ENCODE results near the gene NBR1.
"Not testable (repeated sequence)": the region's sequence is repeated elsewhere in the genome, so short reads cannot be mapped to it uniquely, and the experiment has no call there.

The NBR1 gene

DNA sequence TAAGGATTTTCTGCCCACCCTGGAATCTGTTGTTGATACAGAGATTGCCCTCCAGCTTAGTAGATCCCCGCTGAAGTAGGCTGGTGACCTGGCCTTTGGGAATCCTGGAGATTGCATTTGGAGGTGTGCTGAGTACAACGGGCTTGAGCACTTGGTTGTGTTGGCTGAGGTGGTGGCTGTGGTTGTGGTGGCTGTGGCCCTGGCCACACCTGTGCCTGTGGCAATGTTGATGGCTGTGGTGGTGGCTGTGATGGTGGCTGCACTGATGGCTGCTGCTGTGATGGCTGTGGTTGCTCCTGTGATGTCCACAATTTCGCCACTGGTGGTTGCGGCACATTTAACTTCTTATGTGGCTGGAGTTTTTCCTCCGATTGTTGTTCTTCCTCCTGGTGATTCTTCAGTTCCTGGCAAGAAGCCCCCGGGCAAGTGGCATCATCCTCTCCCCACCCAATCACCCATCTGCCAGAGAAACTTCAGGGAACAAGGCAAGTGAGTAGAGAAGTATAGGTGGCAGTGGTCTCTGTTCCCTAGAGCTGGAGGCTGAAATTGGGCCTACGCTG lies 53.2 kb downstream of the NBR1 start:
- H3K14ac ChIP-seq (ENCODE audit: low read length in 2 of 2), result no peak overlapping the region
- H3K27me3 ChIP-seq (ENCODE audit: control insufficient read depth in 1 of 2, insufficient read depth in 1 of 2, low read length in 2 of 2), result no peaks in the 10 kb centered on the region
- WGBS, result 96% methylated on average over 5 of the region's 7 CpGs
- no peak overlapping the region for H3K27ac ChIP-seq (ENCODE audit: low read length, poor library complexity, severe bottlenecking)
- no peak overlapping the region for H2AFZ ChIP-seq (ENCODE audit: low read depth, low read length)
- peaks cover 23 to 34% of the 10 kb centered on the region in 2 experiments for H3K36me3 ChIP-seq (ENCODE audit: control insufficient read depth in 1 of 2, insufficient read depth in 2 of 2, low read depth in 1 of 2, low read length in 2 of 2)
- H3K4me3 ChIP-seq (ENCODE audit: insufficient read depth in 1 of 2, low read depth in 1 of 2, low read length in 2 of 2), result no peak overlapping the region
- no peak overlapping the region for H3K9ac ChIP-seq (ENCODE audit: low read length)
- no peaks in the 10 kb centered on the region for H3K9me3 ChIP-seq (ENCODE audit: control insufficient read depth, low read length)
- no peak overlapping the region for H2BK5ac ChIP-seq (ENCODE audit: low read depth, low read length, poor library complexity, severe bottlenecking)
- no peak overlapping the region for H4K8ac ChIP-seq (ENCODE audit: low read length)
- H2AK5ac ChIP-seq (ENCODE audit: low read length, severe bottlenecking), result no peak overlapping the region
- H2BK120ac ChIP-seq (ENCODE audit: low read depth, low read length), result no peak overlapping the region
- no peak overlapping the region for H2BK15ac ChIP-seq (ENCODE audit: low read depth, poor library complexity, severe bottlenecking)
- H4K91ac ChIP-seq (ENCODE audit: low read length), result peak overlapping the region; percentile 68
- H3K4me1 ChIP-seq (ENCODE audit: control insufficient read depth, insufficient read depth, low read depth, low read length), result no peaks in the 10 kb centered on the region
- DNase-seq, result no peak
- no peak overlapping the region for H3K4me2 ChIP-seq (ENCODE audit: low read length, poor library complexity, severe bottlenecking)
- H2BK12ac ChIP-seq (ENCODE audit: low read length in 2 of 2), result no peak overlapping the region
- no peak overlapping the region for H3K4ac ChIP-seq (ENCODE audit: low read depth in 1 of 2, low read length in 2 of 2)
- H3K79me1 ChIP-seq (replicated peaks; ENCODE audit: low read length, poor library complexity, severe bottlenecking), result peaks cover 4% of the 10 kb centered on the region
- no peak overlapping the region for H3K18ac ChIP-seq (ENCODE audit: low read depth in 1 of 2, low read length in 2 of 2)
- H3K23ac ChIP-seq (ENCODE audit: low read length in 2 of 2), result no peak overlapping the region

GRCh38 chr17:43226393-43226792 lies 55.4 kb downstream of the NBR1 start:
- DNase-seq, result no peak
- no peaks in the 10 kb centered on the region for H3K4me1 ChIP-seq (ENCODE audit: control insufficient read depth, insufficient read depth, low read depth, low read length)
- no peak overlapping the region for H2BK120ac ChIP-seq (ENCODE audit: low read depth, low read length)
- no peak overlapping the region for H3K9ac ChIP-seq (ENCODE audit: low read length)
- H3K9me3 ChIP-seq (ENCODE audit: control insufficient read depth, low read length), result no peaks in the 10 kb centered on the region
- no peak overlapping the region for H3K27ac ChIP-seq (ENCODE audit: low read length, poor library complexity, severe bottlenecking)
- no peak overlapping the region for H3K18ac ChIP-seq (ENCODE audit: low read depth in 1 of 2, low read length in 2 of 2)
- 96% methylated on average over 6 of the region's 7 CpGs for WGBS
- H3K4me3 ChIP-seq (ENCODE audit: insufficient read depth in 1 of 2, low read depth in 1 of 2, low read length in 2 of 2), result no peak overlapping the region
- no peak overlapping the region for H3K14ac ChIP-seq (ENCODE audit: low read length in 2 of 2)
- H3K4ac ChIP-seq (ENCODE audit: low read depth in 1 of 2, low read length in 2 of 2), result no peak overlapping the region
- no peak overlapping the region for H4K91ac ChIP-seq (ENCODE audit: low read length)
- no peaks in the 10 kb centered on the region for H3K27me3 ChIP-seq (ENCODE audit: control insufficient read depth in 1 of 2, insufficient read depth in 1 of 2, low read length in 2 of 2)
- H4K8ac ChIP-seq (ENCODE audit: low read length), result no peak overlapping the region
- peaks cover 4% of the 10 kb centered on the region for H3K79me1 ChIP-seq (replicated peaks; ENCODE audit: low read length, poor library complexity, severe bottlenecking)
- no peak overlapping the region for H2AK5ac ChIP-seq (ENCODE audit: low read length, severe bottlenecking)
- H2BK12ac ChIP-seq (ENCODE audit: low read length in 2 of 2), result no peak overlapping the region
- H3K23ac ChIP-seq (ENCODE audit: low read length in 2 of 2), result no peak overlapping the region
- H3K4me2 ChIP-seq (ENCODE audit: low read length, poor library complexity, severe bottlenecking), result no peak overlapping the region
- H3K36me3 ChIP-seq (ENCODE audit: control insufficient read depth in 1 of 2, insufficient read depth in 2 of 2, low read depth in 1 of 2, low read length in 2 of 2), result peaks cover 17 to 28% of the 10 kb centered on the region in 2 experiments
- H2AFZ ChIP-seq (ENCODE audit: low read depth, low read length), result no peak overlapping the region
- no peak overlapping the region for H2BK5ac ChIP-seq (ENCODE audit: low read depth, low read length, poor library complexity, severe bottlenecking)
- H2BK15ac ChIP-seq (ENCODE audit: low read depth, poor library complexity, severe bottlenecking), result no peak overlapping the region

GRCh38 chr17:43228020-43228782 lies 57.2 kb downstream of the NBR1 start, which contains the start of gene CCDC200:
Gene CCDC200, minus strand, starts transcription at chr17:43228623. Its CDS starts 69 bp downstream, at chr17:43228554.
- not testable (repeated sequence) for H3K14ac ChIP-seq (ENCODE audit: low read length in 2 of 2); H3K23ac ChIP-seq (ENCODE audit: low read length in 2 of 2); H2BK120ac ChIP-seq (ENCODE audit: low read depth, low read length); H3K27ac ChIP-seq (ENCODE audit: low read length, poor library complexity, severe bottlenecking); H4K91ac ChIP-seq (ENCODE audit: low read length); H3K79me1 ChIP-seq (replicated peaks; ENCODE audit: low read length, poor library complexity, severe bottlenecking); H2AK5ac ChIP-seq (ENCODE audit: low read length, severe bottlenecking); H2BK5ac ChIP-seq (ENCODE audit: low read depth, low read length, poor library complexity, severe bottlenecking); H3K9me3 ChIP-seq (ENCODE audit: control insufficient read depth, low read length); H3K27me3 ChIP-seq (ENCODE audit: control insufficient read depth in 1 of 2, insufficient read depth in 1 of 2, low read length in 2 of 2); H2BK12ac ChIP-seq (ENCODE audit: low read length in 2 of 2); DNase-seq; H3K4ac ChIP-seq (ENCODE audit: low read depth in 1 of 2, low read length in 2 of 2); H2BK15ac ChIP-seq (ENCODE audit: low read depth, poor library complexity, severe bottlenecking); H2AFZ ChIP-seq (ENCODE audit: low read depth, low read length); H4K8ac ChIP-seq (ENCODE audit: low read length); H3K4me3 ChIP-seq (ENCODE audit: insufficient read depth in 1 of 2, low read depth in 1 of 2, low read length in 2 of 2); H3K18ac ChIP-seq (ENCODE audit: low read depth in 1 of 2, low read length in 2 of 2); H3K4me2 ChIP-seq (ENCODE audit: low read length, poor library complexity, severe bottlenecking); H3K4me1 ChIP-seq (ENCODE audit: control insufficient read depth, insufficient read depth, low read depth, low read length); H3K9ac ChIP-seq (ENCODE audit: low read length)
- peaks cover 17 to 25% of the 10 kb centered on the region in 2 experiments for H3K36me3 ChIP-seq (ENCODE audit: control insufficient read depth in 1 of 2, insufficient read depth in 2 of 2, low read depth in 1 of 2, low read length in 2 of 2)
- no CpG with 5 or more reads among the region's 7 CpGs for WGBS

GRCh38 chr17:43231205-43232020 lies 60.4 kb downstream of the NBR1 start:
- not testable (repeated sequence) for DNase-seq; H2BK15ac ChIP-seq (ENCODE audit: low read depth, poor library complexity, severe bottlenecking); H3K4me1 ChIP-seq (ENCODE audit: control insufficient read depth, insufficient read depth, low read depth, low read length); H3K9me3 ChIP-seq (ENCODE audit: control insufficient read depth, low read length); H2AK5ac ChIP-seq (ENCODE audit: low read length, severe bottlenecking); H3K18ac ChIP-seq (ENCODE audit: low read depth in 1 of 2, low read length in 2 of 2); H3K36me3 ChIP-seq (ENCODE audit: control insufficient read depth in 1 of 2, insufficient read depth in 2 of 2, low read depth in 1 of 2, low read length in 2 of 2); H3K27me3 ChIP-seq (ENCODE audit: control insufficient read depth in 1 of 2, insufficient read depth in 1 of 2, low read length in 2 of 2); H3K79me1 ChIP-seq (replicated peaks; ENCODE audit: low read length, poor library complexity, severe bottlenecking); H3K14ac ChIP-seq (ENCODE audit: low read length in 2 of 2); H2AFZ ChIP-seq (ENCODE audit: low read depth, low read length); H3K23ac ChIP-seq (ENCODE audit: low read length in 2 of 2); H3K9ac ChIP-seq (ENCODE audit: low read length); H3K4ac ChIP-seq (ENCODE audit: low read depth in 1 of 2, low read length in 2 of 2); H4K91ac ChIP-seq (ENCODE audit: low read length); H2BK5ac ChIP-seq (ENCODE audit: low read depth, low read length, poor library complexity, severe bottlenecking); H2BK120ac ChIP-seq (ENCODE audit: low read depth, low read length); H3K27ac ChIP-seq (ENCODE audit: low read length, poor library complexity, severe bottlenecking); H4K8ac ChIP-seq (ENCODE audit: low read length); H3K4me2 ChIP-seq (ENCODE audit: low read length, poor library complexity, severe bottlenecking); H2BK12ac ChIP-seq (ENCODE audit: low read length in 2 of 2)
- 100% methylated on average over 4 of the region's 40 CpGs for WGBS
- peak overlapping the region in 1 of 2 experiments; percentile 62 for H3K4me3 ChIP-seq (ENCODE audit: insufficient read depth in 1 of 2, low read depth in 1 of 2, low read length in 2 of 2)
